Calu3 (cell line): ENCODE measurements around the gene ZNF524. TPM values are rescaled to one million over a fixed set of nuclear protein-coding genes. Genes with fewer than 3 reads are reported as not detected.

Source experiments
- BruUV-seq: library from RNA; stranded (reverse); fragments of 400-500 nt; replicated peaks from 2 replicates; lab custom pipeline; 2021; lab: Mats Ljungman, UMichigan
- CTCF ChIA-PET: fragments of 300-600 bp; sonication (Branson Sonifier 250); formaldehyde crosslinking; loops from one replicate; lab custom pipeline; 2022; ENCODE audit warnings: antibody characterized with exemption; lab: Charles Lee
- DNase-seq: peaks from one replicate; pipeline ENCODE4 v3.0.0; 2022
- H3K27ac Mint-ChIP-seq: one replicate; pipeline ENCODE4 v1.8.0; 2022; ENCODE audit warnings: mixed read lengths; ENCODE audit not compliant: unreplicated experiment
- H3K27me3 Mint-ChIP-seq: one replicate; pipeline ENCODE4 v1.8.0; 2022; ENCODE audit warnings: mixed read lengths; ENCODE audit not compliant: unreplicated experiment
- H3K36me3 Mint-ChIP-seq: one replicate; pipeline ENCODE4 v1.8.0; 2022; ENCODE audit warnings: mild to moderate bottlenecking, moderate library complexity, mixed read lengths; ENCODE audit not compliant: insufficient read depth, unreplicated experiment
- H3K4me1 Mint-ChIP-seq: one replicate; pipeline ENCODE4 v1.8.0; 2022; ENCODE audit warnings: mild to moderate bottlenecking, low read depth, mixed read lengths; ENCODE audit not compliant: unreplicated experiment
- H3K4me3 Mint-ChIP-seq: one replicate; pipeline ENCODE4 v1.8.0; 2022; ENCODE audit warnings: mild to moderate bottlenecking, low read depth, moderate library complexity, mixed read lengths; ENCODE audit not compliant: unreplicated experiment
- H3K9me3 Mint-ChIP-seq: one replicate; pipeline ENCODE4 v1.8.0; 2022; ENCODE audit warnings: low read depth, mixed read lengths; ENCODE audit not compliant: unreplicated experiment
- intact Hi-C: fragments of 100-400 bp; cut with micrococcal nuclease; formaldehyde crosslinking; loops from one replicate; pipeline ENCODE4 v1.10.0; 2022; ENCODE audit not compliant: unreplicated experiment
- total RNA-seq: library from RNA; stranded (reverse); gene quantifications from 2 replicates; pipeline ENCODE4 v1.2.3, GENCODE V29; 2022
- TF ChIP-seq, protein P1 (sequence below): fragments of 200-600 bp; IDR thresholded peaks from one replicate; pipeline ENCODE4 v1.8.0; 2022; ENCODE audit warnings: antibody characterized with exemption; ENCODE audit not compliant: unreplicated experiment

Gene ZNF524
- total RNA-seq, 1 experiment from 2014 or later, result 18.5 TPM

DNA sequence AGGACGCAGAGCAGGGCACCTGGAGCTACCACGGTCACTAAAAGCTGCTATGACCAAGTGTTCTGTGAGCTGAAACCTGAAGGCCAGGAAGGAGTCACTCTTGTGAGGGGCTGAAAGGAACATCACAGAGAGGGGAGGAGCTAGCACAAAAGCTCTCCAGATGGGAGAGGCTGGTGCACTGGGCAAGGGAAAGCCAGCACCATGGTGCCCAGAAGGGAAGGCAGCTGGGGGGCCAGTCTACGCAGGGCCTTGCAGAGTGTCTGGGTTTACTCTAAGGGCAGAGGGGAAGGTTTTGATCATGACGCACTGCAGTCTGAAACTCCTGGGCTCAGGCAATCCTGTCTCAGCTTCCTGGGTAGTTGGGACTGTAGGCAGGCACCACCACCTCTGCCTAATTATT is 36.6 kb downstream of the ZNF524 start:
- BruUV-seq, result no TSS peak
- H3K36me3 Mint-ChIP-seq, result peaks cover 65% of the 10 kb centered on the region
- no peaks in the 10 kb centered on the region for H3K27me3 Mint-ChIP-seq
- intact Hi-C loops, result loop anchor here (10.0 kb wide), 2 partner anchors 252 to 492 kb away; partner anchors contain the start of genes RPL28, TMEM238 and TNNT1
- DNase-seq, result no peak
- H3K9me3 Mint-ChIP-seq, result no peaks in the 10 kb centered on the region
- CTCF ChIA-PET, result interaction anchor here (0.5 to 1.3 kb wide), 3 partner anchors 12 to 584 kb away, joined by 3 to 4 read pairs (median 3); no protein-coding TSS in a partner anchor
- H3K4me3 Mint-ChIP-seq, result peak overlapping the region; percentile 91
- TF ChIP-seq, protein P1, sequence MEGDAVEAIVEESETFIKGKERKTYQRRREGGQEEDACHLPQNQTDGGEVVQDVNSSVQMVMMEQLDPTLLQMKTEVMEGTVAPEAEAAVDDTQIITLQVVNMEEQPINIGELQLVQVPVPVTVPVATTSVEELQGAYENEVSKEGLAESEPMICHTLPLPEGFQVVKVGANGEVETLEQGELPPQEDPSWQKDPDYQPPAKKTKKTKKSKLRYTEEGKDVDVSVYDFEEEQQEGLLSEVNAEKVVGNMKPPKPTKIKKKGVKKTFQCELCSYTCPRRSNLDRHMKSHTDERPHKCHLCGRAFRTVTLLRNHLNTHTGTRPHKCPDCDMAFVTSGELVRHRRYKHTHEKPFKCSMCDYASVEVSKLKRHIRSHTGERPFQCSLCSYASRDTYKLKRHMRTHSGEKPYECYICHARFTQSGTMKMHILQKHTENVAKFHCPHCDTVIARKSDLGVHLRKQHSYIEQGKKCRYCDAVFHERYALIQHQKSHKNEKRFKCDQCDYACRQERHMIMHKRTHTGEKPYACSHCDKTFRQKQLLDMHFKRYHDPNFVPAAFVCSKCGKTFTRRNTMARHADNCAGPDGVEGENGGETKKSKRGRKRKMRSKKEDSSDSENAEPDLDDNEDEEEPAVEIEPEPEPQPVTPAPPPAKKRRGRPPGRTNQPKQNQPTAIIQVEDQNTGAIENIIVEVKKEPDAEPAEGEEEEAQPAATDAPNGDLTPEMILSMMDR, result no peak
- H3K4me1 Mint-ChIP-seq, result peaks cover 42% of the 10 kb centered on the region
- peak overlapping the region; percentile 97 for H3K27ac Mint-ChIP-seq

DNA sequence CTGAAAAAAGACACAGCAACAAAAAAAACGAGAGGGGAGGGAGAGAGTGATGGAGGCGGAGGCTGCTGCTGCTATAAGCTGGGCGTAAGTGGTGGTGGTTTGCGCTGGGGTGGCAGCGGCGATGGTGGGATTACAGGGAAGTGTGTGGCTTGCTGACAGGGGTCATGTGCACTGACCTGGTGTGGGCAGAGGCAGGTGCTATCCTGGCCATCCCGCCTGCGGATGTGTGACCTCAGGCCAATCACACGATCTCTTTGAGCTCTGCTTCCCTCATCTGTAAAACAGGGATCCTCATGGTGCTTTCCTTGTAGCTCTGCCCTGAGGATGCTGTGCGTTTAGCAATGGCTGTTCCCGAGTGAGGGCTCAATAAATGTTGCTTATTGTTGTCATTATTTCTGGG is 37.4 kb downstream of the ZNF524 start:
- Mint-ChIP-seq H3K4me1 (peaks cover 40% of the 10 kb centered on the region), H3K36me3 (peaks cover 65% of the 10 kb centered on the region), H3K4me3 (no peak overlapping the region), H3K27me3 (no peaks in the 10 kb centered on the region), H3K9me3 (no peaks in the 10 kb centered on the region), H3K27ac (peak overlapping the region; percentile 55)
- BruUV-seq, result no TSS peak
- CTCF ChIA-PET, result interaction anchor here (0.6 to 1.3 kb wide), 2 partner anchors 13 to 283 kb away, joined by 3 to 4 read pairs; partner anchors contain the start of gene COX6B2
- TF ChIP-seq, protein P1, result no peak
- DNase-seq, result no peak
- intact Hi-C loops, result loop anchor here (10.0 kb wide), 2 partner anchors 253 to 493 kb away; partner anchors contain the start of genes RPL28, TMEM238 and TNNT1

DNA sequence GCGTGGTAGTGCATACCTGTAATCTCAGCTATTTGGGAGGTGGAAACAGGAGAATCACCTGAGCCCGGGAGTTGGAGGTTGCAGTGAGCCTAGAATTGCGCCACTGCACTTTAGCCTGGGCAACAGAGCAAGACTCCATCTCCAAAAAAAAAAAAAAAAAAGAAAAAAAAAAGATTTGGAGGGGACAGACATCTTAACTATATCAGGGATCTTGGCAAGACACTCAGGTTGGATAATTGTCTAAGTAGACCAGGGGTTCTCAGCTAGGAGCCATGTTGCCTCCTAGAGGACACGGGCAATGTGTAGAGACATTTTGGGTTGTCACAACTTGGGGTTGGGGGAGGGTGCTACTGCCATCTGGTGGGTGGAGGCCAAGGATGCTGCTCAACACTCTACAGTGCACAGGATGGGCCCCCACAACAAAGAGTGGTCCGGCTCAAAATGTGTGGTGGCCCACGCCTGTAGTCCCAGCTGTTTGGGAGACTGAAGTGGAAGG is 38.8 kb downstream of the ZNF524 start:
- peak; percentile 60 for DNase-seq
- Mint-ChIP-seq H3K4me1 (peaks cover 50% of the 10 kb centered on the region), H3K4me3 (no peak overlapping the region), H3K9me3 (no peaks in the 10 kb centered on the region), H3K36me3 (peaks cover 79% of the 10 kb centered on the region), H3K27me3 (no peaks in the 10 kb centered on the region), H3K27ac (no peak overlapping the region)
- no TSS peak for BruUV-seq
- CTCF ChIA-PET, result interaction anchor here (0.7 kb wide), 3 partner anchors 9 to 522 kb away, joined by 3 to 5 read pairs (median 5); no protein-coding TSS in a partner anchor
- intact Hi-C loops, result loop anchor here (10.0 kb wide), 2 partner anchors 254 to 494 kb away; partner anchors contain the start of genes RPL28, TMEM238 and TNNT1
- TF ChIP-seq, protein P1, result peak; percentile 48

DNA sequence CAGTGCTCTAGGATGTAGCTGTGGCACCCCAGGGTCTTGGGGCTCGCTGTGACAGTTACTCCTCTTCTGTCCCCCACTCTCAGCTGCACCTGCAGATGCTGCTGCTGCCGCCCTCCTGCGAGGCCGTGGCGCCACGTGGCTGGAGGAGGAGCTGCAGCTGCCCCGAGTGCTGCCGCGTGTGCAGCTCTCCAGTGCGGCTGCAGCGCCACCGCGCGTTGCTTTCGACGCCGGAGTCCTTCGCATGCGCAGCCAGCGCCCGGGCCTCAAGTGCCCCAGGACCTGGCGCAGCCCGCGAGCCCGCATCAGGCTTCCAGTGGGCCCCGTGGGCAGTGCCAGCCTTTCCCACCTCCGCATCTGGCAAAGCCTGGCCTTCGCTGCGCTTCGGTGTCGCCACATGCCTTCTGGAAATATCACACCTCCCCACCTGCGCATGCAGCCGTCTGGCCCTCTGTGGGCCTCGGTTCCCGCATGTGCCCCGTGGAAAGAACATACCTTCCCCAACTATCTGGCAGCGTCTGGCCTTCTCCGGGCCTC is 40.0 kb downstream of the ZNF524 start:
- no peaks in the 10 kb centered on the region for H3K9me3 Mint-ChIP-seq
- no peaks in the 10 kb centered on the region for H3K27me3 Mint-ChIP-seq
- intact Hi-C loops, result no loop called here
- peak overlapping the region; percentile 32 for H3K27ac Mint-ChIP-seq
- CTCF ChIA-PET, result no interaction called here
- no TSS peak for BruUV-seq
- no peak for DNase-seq
- TF ChIP-seq, protein P1, result no peak
- H3K36me3 Mint-ChIP-seq, result peaks cover 80% of the 10 kb centered on the region
- H3K4me3 Mint-ChIP-seq, result peak overlapping the region; percentile 92
- peaks cover 59% of the 10 kb centered on the region for H3K4me1 Mint-ChIP-seq
